Common myeloid progenitor, CD34-positive (primary cell): ENCODE data around the gene UNC45A. TPM values are rescaled to one million over a fixed set of nuclear protein-coding genes. Genes with fewer than 3 reads are reported as not detected.

Source experiments
- CTCF ChIA-PET: fragments of 350-600 bp; sonication (Branson Sonifier 250); formaldehyde crosslinking; loops from one replicate; lab custom pipeline; 2021; ENCODE audit warnings: antibody characterized with exemption; lab: Charles Lee
- POLR2A ChIA-PET: fragments of 350-600 bp; sonication (Branson Sonifier 250); formaldehyde crosslinking; loops from one replicate; lab custom pipeline; 2021; ENCODE audit warnings: antibody characterized with exemption; lab: Charles Lee
- DNase-seq, 3 donors: peaks; one replicate each; pipeline versions ENCODE4 v3.0.0 to v3.0.0-alpha.2; 2013
- H3K27ac ChIP-seq, 2 experiments: 1 replicate in 1 of 2; 2 replicates in 1 of 2; pipeline ENCODE4 v1.7.0; 2013; ENCODE audit warnings: inconsistent platforms in 2 of 2, low read length in 2 of 2, mild to moderate bottlenecking in 2 of 2, low read depth in 1 of 2, moderate library complexity in 1 of 2; ENCODE audit not compliant: severe bottlenecking in 2 of 2, insufficient read depth in 1 of 2, poor library complexity in 1 of 2
- H3K27me3 ChIP-seq, 5 experiments: replicated peaks in 2 of 5; 1 replicate in 3 of 5; 2 replicates in 2 of 5; pipeline versions ENCODE4 v1.6.1 to v1.7.0; 2013; ENCODE audit warnings: low read length in 4 of 5, mild to moderate bottlenecking in 2 of 5, moderate library complexity in 2 of 5, inconsistent platforms in 1 of 5; ENCODE audit not compliant: insufficient read depth in 5 of 5, control insufficient read depth in 4 of 5
- H3K36me3 ChIP-seq, 4 experiments: 1 replicate in 2 of 4; 2 replicates in 2 of 4; pipeline versions ENCODE4 v1.6.1 to v1.7.0; 2013; ENCODE audit warnings: low read length in 3 of 4, control low read depth in 1 of 4, mild to moderate bottlenecking in 1 of 4; ENCODE audit not compliant: control insufficient read depth in 4 of 4, insufficient read depth in 4 of 4
- H3K4me1 ChIP-seq, 4 experiments: 1 replicate in 3 of 4; 2 replicates in 1 of 4; pipeline versions ENCODE4 v1.6.1 to v1.7.1; 2013; ENCODE audit warnings: low read length in 3 of 4, mild to moderate bottlenecking in 3 of 4, control low read depth in 1 of 4, inconsistent platforms in 1 of 4, moderate library complexity in 1 of 4; ENCODE audit not compliant: control insufficient read depth in 4 of 4, insufficient read depth in 4 of 4; ENCODE audit errors: control extremely low read depth in 1 of 4
- H3K4me3 ChIP-seq, 7 experiments: 1 replicate in 4 of 7; 2 replicates in 3 of 7; pipeline versions ENCODE4 v1.5.1 to v1.7.0; 2013; ENCODE audit warnings: mild to moderate bottlenecking in 7 of 7, low read length in 6 of 7, moderate library complexity in 6 of 7, inconsistent platforms in 2 of 7, low read depth in 2 of 7, control low read depth in 1 of 7; ENCODE audit not compliant: insufficient read depth in 4 of 7, control insufficient read depth in 1 of 7; ENCODE audit errors: extremely low read depth in 1 of 7
- H3K9me3 ChIP-seq, 5 experiments: 1 replicate in 4 of 5; 2 replicates in 1 of 5; pipeline versions ENCODE4 v1.6.1 to v1.7.1; 2013; ENCODE audit warnings: low read length in 4 of 5, mild to moderate bottlenecking in 2 of 5, inconsistent platforms in 1 of 5, low read depth in 1 of 5, moderate library complexity in 1 of 5; ENCODE audit not compliant: control insufficient read depth in 4 of 5, insufficient read depth in 2 of 5; ENCODE audit errors: control extremely low read depth in 1 of 5
- WGBS: methylation state at CpG from one replicate; pipeline ENCODE4 v1.1.5; 2013; ENCODE audit not compliant: insufficient coverage; 5-methylcytosine and 5-hydroxymethylcytosine counted together
- polyA plus RNA-seq: library from polyadenylated mRNA; unstranded; fragments of 120-200 nt; gene quantifications from one replicate; pipeline ENCODE4 v1.2.1, GENCODE V29; 2013

UNC45A gene, protein sequence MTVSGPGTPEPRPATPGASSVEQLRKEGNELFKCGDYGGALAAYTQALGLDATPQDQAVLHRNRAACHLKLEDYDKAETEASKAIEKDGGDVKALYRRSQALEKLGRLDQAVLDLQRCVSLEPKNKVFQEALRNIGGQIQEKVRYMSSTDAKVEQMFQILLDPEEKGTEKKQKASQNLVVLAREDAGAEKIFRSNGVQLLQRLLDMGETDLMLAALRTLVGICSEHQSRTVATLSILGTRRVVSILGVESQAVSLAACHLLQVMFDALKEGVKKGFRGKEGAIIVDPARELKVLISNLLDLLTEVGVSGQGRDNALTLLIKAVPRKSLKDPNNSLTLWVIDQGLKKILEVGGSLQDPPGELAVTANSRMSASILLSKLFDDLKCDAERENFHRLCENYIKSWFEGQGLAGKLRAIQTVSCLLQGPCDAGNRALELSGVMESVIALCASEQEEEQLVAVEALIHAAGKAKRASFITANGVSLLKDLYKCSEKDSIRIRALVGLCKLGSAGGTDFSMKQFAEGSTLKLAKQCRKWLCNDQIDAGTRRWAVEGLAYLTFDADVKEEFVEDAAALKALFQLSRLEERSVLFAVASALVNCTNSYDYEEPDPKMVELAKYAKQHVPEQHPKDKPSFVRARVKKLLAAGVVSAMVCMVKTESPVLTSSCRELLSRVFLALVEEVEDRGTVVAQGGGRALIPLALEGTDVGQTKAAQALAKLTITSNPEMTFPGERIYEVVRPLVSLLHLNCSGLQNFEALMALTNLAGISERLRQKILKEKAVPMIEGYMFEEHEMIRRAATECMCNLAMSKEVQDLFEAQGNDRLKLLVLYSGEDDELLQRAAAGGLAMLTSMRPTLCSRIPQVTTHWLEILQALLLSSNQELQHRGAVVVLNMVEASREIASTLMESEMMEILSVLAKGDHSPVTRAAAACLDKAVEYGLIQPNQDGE
- 61.7 TPM for polyA plus RNA-seq

GRCh38 chr15:90934949-90935751 lies at the start of gene UNC45A:
Gene UNC45A, plus strand, starts transcription at chr15:90935285. Its CDS starts 40 bp downstream, at chr15:90935325.
- CTCF ChIA-PET, result interaction anchor here (0.7 to 13.1 kb wide), 18 partner anchors 8 to 354 kb away, joined by 3 to 258 read pairs (median 5); partner anchors contain the start of genes MAN2A2 and RCCD1

GRCh38 chr15:90885432-90886290 lies 49.4 kb upstream of the UNC45A start:
- H3K27ac ChIP-seq, result peak overlapping the region in 1 of 2 experiments; percentile 89
- DNase-seq, result peak; percentile 79 to 90 (median 86)
- no peaks in the 10 kb centered on the region for H3K9me3 ChIP-seq
- ChIA-PET CTCF (interaction anchor here (0.7 to 3.9 kb wide), 66 partner anchors 10 to 593 kb away, joined by 3 to 35 read pairs (median 4); partner anchors contain the start of genes BLM and HDDC3), POLR2A (interaction anchor here (0.6 to 2.8 kb wide), 7 partner anchors 15 to 321 kb away, joined by 3 to 9 read pairs (median 5); partner anchors contain the start of genes BLM and MAN2A2)
- peaks cover 0 to 44% (median 40%) of the 10 kb centered on the region in 4 experiments for H3K4me1 ChIP-seq
- H3K27me3 ChIP-seq, result no peaks in the 10 kb centered on the region
- whole genome bisulfite sequencing, result 13% methylated on average over 22 of the region's 23 CpGs
- peak overlapping the region in 6 of 7 experiments; percentile 17 to 86 (median 80) for H3K4me3 ChIP-seq
- peaks cover 8 to 65% (median 40%) of the 10 kb centered on the region in 4 experiments for H3K36me3 ChIP-seq

More at GRCh38 chr15:90934949-90935751, at the start of gene UNC45A:
- peak within 1 kb of the TSS; percentile 30 to 85 for H3K27ac ChIP-seq
- no peaks in the 10 kb centered on the region for H3K9me3 ChIP-seq
- peaks cover 7 to 55% (median 50%) of the 10 kb centered on the region in 4 experiments for H3K4me1 ChIP-seq
- peak within 1 kb of the TSS; percentile 63 to 89 (median 78) for H3K4me3 ChIP-seq
- no peaks in the 10 kb centered on the region for H3K27me3 ChIP-seq
- POLR2A ChIA-PET, result interaction anchor here (1.1 to 1.8 kb wide), 2 partner anchors 31 to 32 kb away, joined by 3 to 4 read pairs; partner anchors contain the start of gene MAN2A2
- WGBS, result under 1% methylated on average over 62 of the region's 65 CpGs
- H3K36me3 ChIP-seq, result peaks cover 14 to 24% (median 19%) of the 10 kb centered on the region in 4 experiments
- DNase-seq, result peak; percentile 82 to 90 (median 89)

DNA sequence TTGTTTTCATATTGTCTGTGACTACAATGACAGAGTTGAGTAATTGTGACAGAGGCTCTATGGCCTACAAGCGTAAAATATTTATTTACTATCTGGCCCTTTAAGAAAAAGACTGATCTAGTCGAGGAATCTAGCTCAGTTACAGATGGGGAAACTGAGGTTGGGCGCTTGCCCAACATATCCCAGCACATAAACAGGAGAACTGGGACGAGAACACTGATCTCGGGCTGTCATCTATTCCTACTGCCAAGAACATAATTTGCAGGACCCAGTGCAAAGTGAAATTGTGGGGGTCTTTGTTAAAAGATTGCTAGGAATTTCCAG lies 48.8 kb upstream of the UNC45A start:
- H3K9me3 ChIP-seq, result no peaks in the 10 kb centered on the region
- peaks cover 0 to 44% (median 40%) of the 10 kb centered on the region in 4 experiments for H3K4me1 ChIP-seq
- peaks cover 11 to 65% (median 39%) of the 10 kb centered on the region in 4 experiments for H3K36me3 ChIP-seq
- WGBS, result 81% methylated on average over 2 of the region's 5 CpGs
- ChIA-PET POLR2A (interaction anchor here (0.6 to 2.8 kb wide), 6 partner anchors 16 to 322 kb away, joined by 3 to 9 read pairs (median 5); partner anchors contain the start of genes BLM and MAN2A2), CTCF (interaction anchor here (0.7 to 3.9 kb wide), 44 partner anchors 10 to 566 kb away, joined by 3 to 35 read pairs (median 5); partner anchors contain the start of genes BLM and HDDC3)
- DNase-seq, result no peak
- no peaks in the 10 kb centered on the region for H3K27me3 ChIP-seq
- no peak overlapping the region for H3K27ac ChIP-seq
- peak overlapping the region in 5 of 7 experiments; percentile 4 to 86 (median 76) for H3K4me3 ChIP-seq

DNA sequence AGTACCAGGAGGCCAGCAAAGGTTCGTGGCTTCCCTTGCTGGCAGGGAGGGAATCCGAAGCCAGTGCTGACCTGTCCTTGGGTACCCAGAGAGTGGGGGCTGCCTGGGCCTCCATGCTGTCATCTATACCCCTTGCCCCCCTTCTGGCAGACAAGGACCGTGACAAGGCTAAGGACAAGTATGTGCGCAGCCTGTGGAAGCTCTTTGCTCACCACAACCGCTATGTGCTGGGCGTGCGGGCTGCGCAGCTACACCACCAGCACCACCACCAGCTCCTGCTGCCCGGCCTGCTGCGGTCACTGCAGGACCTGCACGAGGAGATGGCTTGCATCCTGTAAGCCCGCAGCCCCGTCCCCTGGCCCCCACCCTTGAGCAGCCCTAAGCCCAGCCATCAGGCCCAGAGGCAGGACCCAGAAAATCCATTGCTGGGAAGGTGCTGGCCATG lies 48.0 kb upstream of the UNC45A start:
- Histone ChIP-seq H3K9me3 (no peaks in the 10 kb centered on the region), H3K36me3 (peaks cover 13 to 65% (median 41%) of the 10 kb centered on the region in 4 experiments), H3K4me3 (peak overlapping the region in 1 of 7 experiments; percentile 86), H3K27ac (peak overlapping the region in 1 of 2 experiments; percentile 3), H3K27me3 (no peaks in the 10 kb centered on the region), H3K4me1 (peaks cover 0 to 44% (median 40%) of the 10 kb centered on the region in 4 experiments)
- POLR2A ChIA-PET, result no interaction called here
- DNase-seq, result no peak
- CTCF ChIA-PET, result interaction anchor here (1.1 to 3.9 kb wide), 11 partner anchors 9 to 238 kb away, joined by 3 to 35 read pairs (median 14); partner anchors contain the start of gene HDDC3
- WGBS, result 95% methylated on average over 13 of the region's 13 CpGs

- Histone ChIP-seq H3K36me3 (peaks cover 20 to 77% (median 54%) of the 10 kb centered on the region in 4 experiments), H3K4me3 (no peak overlapping the region), H3K4me1 (peaks cover 0 to 27% (median 23%) of the 10 kb centered on the region in 4 experiments), H3K27me3 (no peaks in the 10 kb centered on the region), H3K9me3 (no peaks in the 10 kb centered on the region), H3K27ac (no peak overlapping the region)
- ChIA-PET CTCF (interaction anchor here (1.2 to 1.7 kb wide), 7 partner anchors 12 to 128 kb away, joined by 3 to 5 read pairs (median 3); partner anchors contain the start of gene HDDC3), POLR2A (no interaction called here)
- WGBS, result 90% methylated on average over 15 of the region's 18 CpGs
- no peak for DNase-seq
Measured at GRCh38 chr15:90889313-90889730, 45.8 kb upstream of the UNC45A start.
